Kidney tubule cell (primary cell): ENCODE results near the gene RHOH.

Experiments
- DNase-seq: peaks from one replicate; pipeline ENCODE4 v3.0.0-alpha.2; 2018; ENCODE audit warnings: low spot score

Gene RHOH

GRCh38 chr4:40295572-40295971, 98.7 kb downstream of the RHOH start:
- DNase-seq: no peak
